ENCODE results near the gene SLC6A6.

Gene SLC6A6

DNA sequence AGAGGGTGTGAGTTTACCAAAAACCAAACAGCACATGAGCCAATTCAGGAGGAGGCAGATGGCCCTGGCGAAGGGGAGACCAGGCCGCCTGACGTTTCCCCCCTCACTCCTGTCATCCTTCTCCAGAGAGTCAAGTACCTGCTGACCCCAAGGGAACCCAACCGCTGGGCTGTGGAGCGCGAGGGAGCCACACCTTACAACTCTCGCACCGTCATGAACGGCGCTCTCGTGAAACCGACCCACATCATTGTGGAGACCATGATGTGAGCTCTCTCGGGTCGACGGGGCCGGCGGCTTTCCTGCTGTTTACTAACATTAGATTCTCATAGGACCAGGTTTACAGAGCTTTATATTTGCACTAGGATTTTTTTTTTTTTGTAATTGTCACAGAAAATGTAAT lies 82.3 kb downstream of the SLC6A6 start:
- no peak overlapping the region for H3K4me3 ChIP-seq (ENCODE audit: low read length)
- TF ChIP-seq CTCF (conservative IDR thresholded peaks at IDR 0.05; ENCODE audit: low read depth, low read length), result no peak
- no peak for DNase-seq (ENCODE audit: low read depth)

DNA sequence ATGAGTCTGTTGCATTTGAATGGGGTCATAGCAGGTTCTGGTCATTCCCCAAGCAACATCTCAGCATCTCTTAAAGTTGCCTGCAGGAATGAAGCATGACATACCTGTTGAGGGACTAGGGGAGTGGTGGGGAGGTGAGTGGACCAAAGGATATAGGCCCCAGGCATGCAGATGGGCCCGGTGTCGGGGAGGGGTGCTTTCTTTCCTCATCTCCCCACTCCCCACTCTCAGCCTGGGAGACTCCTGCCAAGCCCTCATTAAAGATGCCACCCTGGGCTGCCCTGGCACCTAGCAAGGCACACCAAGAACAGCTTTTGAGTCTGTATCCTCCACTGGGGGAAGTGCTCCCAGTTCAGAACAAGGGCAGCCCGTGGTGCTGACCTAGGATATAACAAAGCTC lies 83.6 kb downstream of the SLC6A6 start:
- DNase-seq (ENCODE audit: low read depth), result no peak
- TF ChIP-seq CTCF (conservative IDR thresholded peaks at IDR 0.05; ENCODE audit: low read depth, low read length), result no peak
- H3K4me3 ChIP-seq (ENCODE audit: low read length), result no peak overlapping the region

GRCh38 chr3:14486460-14486859 lies 84.1 kb downstream of the SLC6A6 start:
- no peak for TF ChIP-seq CTCF (conservative IDR thresholded peaks at IDR 0.05; ENCODE audit: low read depth, low read length)
- no peak for DNase-seq (ENCODE audit: low read depth)
- H3K4me3 ChIP-seq (ENCODE audit: low read length), result no peak overlapping the region

- no peak for DNase-seq (ENCODE audit: low read depth)
- no peak for TF ChIP-seq CTCF (conservative IDR thresholded peaks at IDR 0.05; ENCODE audit: low read depth, low read length)
- no peak overlapping the region for H3K4me3 ChIP-seq (ENCODE audit: low read length)
Observed at GRCh38 chr3:14487086-14487485, 84.7 kb downstream of the SLC6A6 start.

- H3K4me3 ChIP-seq (ENCODE audit: low read length), result no peak overlapping the region
- TF ChIP-seq CTCF (conservative IDR thresholded peaks at IDR 0.05; ENCODE audit: low read depth, low read length), result no peak
- no peak for DNase-seq (ENCODE audit: low read depth)
Observed at GRCh38 chr3:14487821-14488220, 85.4 kb downstream of the SLC6A6 start.

DNA sequence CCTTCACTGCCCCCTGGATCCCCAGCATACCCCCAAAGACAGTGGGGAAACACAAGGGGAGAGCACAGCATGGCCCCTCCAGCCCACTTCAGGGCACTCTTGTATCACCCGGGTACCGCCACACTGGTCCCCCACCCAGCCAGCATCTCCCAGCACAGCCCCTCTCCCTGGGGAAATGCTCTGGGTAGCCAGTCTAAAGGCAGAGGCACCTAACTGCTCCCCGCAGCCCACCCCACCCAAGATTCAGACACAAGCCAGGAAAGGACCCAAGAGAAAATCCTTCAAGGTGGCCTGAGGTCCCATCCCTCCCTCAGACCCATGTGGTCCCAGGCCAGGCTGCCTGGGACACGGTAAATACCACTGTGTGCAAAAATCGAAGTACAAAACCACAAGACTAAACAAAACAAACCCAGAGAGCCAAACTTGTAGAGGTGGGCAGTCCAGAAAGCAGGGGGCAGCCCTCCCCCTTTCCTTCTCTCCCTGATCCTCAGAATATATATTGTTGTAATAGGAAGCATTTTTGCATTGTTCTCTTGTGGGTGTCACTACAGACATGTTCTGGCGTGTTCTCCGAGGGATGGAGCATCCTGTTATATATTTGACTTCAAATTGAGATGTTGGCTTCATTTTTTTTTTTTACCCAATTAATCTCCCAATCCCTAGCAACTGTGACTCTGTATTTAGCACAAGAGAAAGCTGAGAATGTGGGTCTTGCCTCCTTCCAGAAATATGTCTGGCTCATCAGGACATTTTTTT lies 86.1 kb downstream of the SLC6A6 start:
- DNase-seq (ENCODE audit: low read depth), result no peak
- no peak overlapping the region for H3K4me3 ChIP-seq (ENCODE audit: low read length)
- no peak for TF ChIP-seq CTCF (conservative IDR thresholded peaks at IDR 0.05; ENCODE audit: low read depth, low read length)

- no peak overlapping the region for H3K4me3 ChIP-seq (ENCODE audit: low read length)
- DNase-seq (ENCODE audit: low read depth), result no peak
- TF ChIP-seq CTCF (conservative IDR thresholded peaks at IDR 0.05; ENCODE audit: low read depth, low read length), result no peak
Observed at GRCh38 chr3:14489641-14490040, 87.2 kb downstream of the SLC6A6 start.

All from retinal pigment epithelial cell (primary cell).